Panc1 (cell line): ENCODE data around the gene RNMT. TPM values are rescaled to one million over a fixed set of nuclear protein-coding genes. Genes with fewer than 3 reads are reported as not detected.

Experiments used
- ATAC-seq: fragments of 200-7000 bp; cut with Tn5 transposase; 2 replicates; pipeline ENCODE4 v1.9.1; 2020; ENCODE audit warnings: mild to moderate bottlenecking, moderate library complexity
- BruUV-seq: library from RNA; stranded (reverse); fragments of 400-500 nt; replicated peaks from 2 replicates; lab custom pipeline; 2021; lab: Mats Ljungman, UMichigan
- CTCF ChIA-PET: fragments of 300-600 bp; sonication (Branson Sonifier 250); formaldehyde crosslinking; loops from one replicate; lab custom pipeline; 2022; ENCODE audit warnings: antibody characterized with exemption; lab: Charles Lee
- POLR2A ChIA-PET: fragments of 300-600 bp; sonication (Branson Sonifier 250); formaldehyde crosslinking; loops from one replicate; lab custom pipeline; 2022; ENCODE audit warnings: antibody characterized with exemption; lab: Charles Lee
- DNase-seq: peaks from one replicate; pipeline ENCODE4 v3.0.0-alpha.2; 2010; ENCODE audit warnings: low read depth, low spot score
- H3K27ac ChIP-seq: 2 replicates; pipeline ENCODE4 v1.5.1; 2011; ENCODE audit warnings: mild to moderate bottlenecking, low read length, inconsistent platforms
- H3K27me3 ChIP-seq: fragments of 200-500 bp; sonication (Bioruptor generic); 2 replicates; pipeline ENCODE4 v1.6.0; 2014; ENCODE audit warnings: low read length, inconsistent platforms; ENCODE audit not compliant: control insufficient read depth, insufficient read depth
- H3K36me3 ChIP-seq: fragments of 200-500 bp; sonication (Bioruptor generic); 2 replicates; pipeline ENCODE4 v1.5.1; 2014; ENCODE audit warnings: inconsistent platforms, mild to moderate bottlenecking, low read length, moderate library complexity; ENCODE audit not compliant: control insufficient read depth, insufficient read depth
- H3K4me1 ChIP-seq: 2 replicates; pipeline ENCODE4 v1.5.1; 2011; ENCODE audit warnings: inconsistent platforms, mild to moderate bottlenecking, low read length, moderate library complexity; ENCODE audit not compliant: control insufficient read depth, insufficient read depth
- H3K4me3 ChIP-seq, 2 experiments: 2 replicates each; pipeline ENCODE4 v1.5.1; 2011 to 2012; ENCODE audit warnings: low read depth in 2 of 2, low read length in 2 of 2, mild to moderate bottlenecking in 2 of 2, inconsistent platforms in 1 of 2, moderate library complexity in 1 of 2
- H3K9me3 ChIP-seq: fragments of 200-500 bp; sonication (Bioruptor generic); 2 replicates; pipeline ENCODE4 v1.5.1; 2014; ENCODE audit warnings: low read depth, mild to moderate bottlenecking, inconsistent platforms, low read length, moderate library complexity; ENCODE audit not compliant: control insufficient read depth, insufficient read depth
- POLR2AphosphoS5 ChIP-seq: IDR thresholded peaks from 2 replicates; pipeline ENCODE4 v1.6.1; 2012; ENCODE audit warnings: mild to moderate bottlenecking, low read depth, low read length, moderate library complexity
- SIN3A ChIP-seq: IDR thresholded peaks from 2 replicates; pipeline ENCODE4 v1.6.1; 2012; ENCODE audit warnings: low read depth, mild to moderate bottlenecking, low read length, moderate library complexity, borderline replicate concordance; ENCODE audit not compliant: insufficient read depth
- TCF7L2 ChIP-seq: IDR thresholded peaks from 2 replicates; pipeline ENCODE4 v1.6.1; 2011; ENCODE audit warnings: mild to moderate bottlenecking, low read depth, low read length, inconsistent platforms
- in situ Hi-C: cut with HindIII; loops from 2 replicates; pipeline ENCODE4 v1.10.0; 2016; ENCODE audit warnings: low sequenced_read_pairs, low pct_unique_long_range_greater_than_20kb
- intact Hi-C: fragments of 100-400 bp; cut with micrococcal nuclease; formaldehyde crosslinking; loops from one replicate; pipeline ENCODE4 v1.10.0; 2022; ENCODE audit not compliant: unreplicated experiment
- total RNA-seq: library from RNA; stranded (reverse); gene quantifications from one replicate; pipeline ENCODE4 v1.2.1, GENCODE V29; 2021; ENCODE audit not compliant: unreplicated experiment
- TF ChIP-seq, protein P1 (sequence below), 2 experiments: IDR thresholded peaks; 2 replicates each; pipeline ENCODE4 v1.6.1; 2011 to 2012; ENCODE audit warnings: low read depth in 2 of 2, control low read depth in 1 of 2, low read length in 1 of 2, mild to moderate bottlenecking in 1 of 2, moderate library complexity in 1 of 2; ENCODE audit not compliant: insufficient read depth in 1 of 2
- TF ChIP-seq, protein P2 (sequence below): fragments of 450-650 bp; IDR thresholded peaks from 2 replicates; pipeline ENCODE4 v1.5.1; 2017; ENCODE audit warnings: mild to moderate bottlenecking

The RNMT gene
- total RNA-seq, 1 experiment from 2014 or later, result 26.9 TPM

DNA sequence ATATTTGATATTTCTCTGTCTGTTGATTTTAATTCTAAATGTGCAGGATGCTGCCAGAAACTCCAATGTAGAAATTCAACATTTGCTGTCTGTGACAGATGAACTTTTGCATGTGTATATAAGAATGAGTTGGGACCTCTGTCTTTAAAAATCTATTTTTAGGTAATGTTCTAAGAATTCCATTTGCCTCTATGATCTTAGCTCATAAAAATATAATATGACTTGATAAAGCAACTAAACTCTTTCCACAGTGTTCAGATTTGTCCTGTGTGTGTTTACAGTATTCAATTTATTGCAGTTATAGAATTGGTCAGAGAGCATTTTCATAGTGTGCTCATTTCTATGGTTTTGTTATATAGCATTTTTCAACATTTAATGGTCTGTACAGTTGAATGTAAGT is 33.6 kb downstream of the RNMT start:
- in situ Hi-C loops, result no loop called here
- no peak overlapping the region for H3K27ac ChIP-seq

DNA sequence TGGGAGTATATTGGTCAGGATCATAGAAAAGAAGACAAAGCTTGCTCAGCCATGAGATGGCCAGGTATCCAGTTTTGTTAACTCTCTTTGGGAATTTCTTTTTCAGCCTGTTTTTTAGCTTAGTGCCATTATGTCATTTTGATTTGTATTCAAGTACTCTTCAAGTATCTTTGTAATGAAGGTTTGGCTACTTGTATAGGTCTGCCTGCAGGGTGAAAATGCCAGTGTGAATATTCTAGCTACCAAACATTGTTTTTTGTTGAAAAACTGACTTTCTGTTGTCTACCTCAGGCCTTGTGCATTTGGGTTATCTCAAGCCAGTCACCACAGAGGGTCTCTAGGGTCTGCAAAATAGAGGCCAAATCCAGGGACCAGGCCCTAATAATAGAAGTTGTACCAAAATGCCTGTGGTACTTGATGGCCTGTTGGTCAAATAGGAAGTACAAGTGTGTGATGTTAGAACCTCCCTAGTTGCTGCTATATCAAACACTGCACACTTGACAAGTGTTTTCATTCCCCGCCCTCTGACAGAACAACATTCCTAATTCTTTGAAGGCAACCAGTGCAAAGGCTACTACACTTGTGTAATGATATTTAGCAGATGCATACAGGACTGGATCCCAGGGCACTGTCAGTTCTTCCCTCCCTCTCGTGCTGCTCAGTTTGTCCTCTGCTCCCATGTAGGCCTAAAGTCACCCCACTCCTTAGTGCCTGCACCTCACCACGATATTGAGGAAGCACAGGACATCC is 36.4 kb downstream of the RNMT start:
- TF ChIP-seq SIN3A, result no peak
- no peak overlapping the region for H3K4me3 ChIP-seq
- no peak overlapping the region for H3K27ac ChIP-seq
- H3K9me3 ChIP-seq, result no peaks in the 10 kb centered on the region
- no peaks in the 10 kb centered on the region for H3K4me1 ChIP-seq
- no peak for DNase-seq
- no peak for ATAC-seq
- intact Hi-C loops, result no loop called here
- ChIA-PET POLR2A (no interaction called here), CTCF (interaction anchor here (0.6 kb wide), 1 partner anchor 206 kb away, joined by 3 read pairs; no protein-coding TSS in a partner anchor)
- BruUV-seq, result no TSS peak
- no peaks in the 10 kb centered on the region for H3K27me3 ChIP-seq
- in situ Hi-C loops, result no loop called here
- no peaks in the 10 kb centered on the region; the same call in 1 of the 2 replicates for H3K36me3 ChIP-seq

More for the DNA sequence above, 33.6 kb downstream of the RNMT start:
- CTCF ChIA-PET, result no interaction called here
- H3K27me3 ChIP-seq, result no peaks in the 10 kb centered on the region
- intact Hi-C loops, result no loop called here
- TF ChIP-seq, protein P1, sequence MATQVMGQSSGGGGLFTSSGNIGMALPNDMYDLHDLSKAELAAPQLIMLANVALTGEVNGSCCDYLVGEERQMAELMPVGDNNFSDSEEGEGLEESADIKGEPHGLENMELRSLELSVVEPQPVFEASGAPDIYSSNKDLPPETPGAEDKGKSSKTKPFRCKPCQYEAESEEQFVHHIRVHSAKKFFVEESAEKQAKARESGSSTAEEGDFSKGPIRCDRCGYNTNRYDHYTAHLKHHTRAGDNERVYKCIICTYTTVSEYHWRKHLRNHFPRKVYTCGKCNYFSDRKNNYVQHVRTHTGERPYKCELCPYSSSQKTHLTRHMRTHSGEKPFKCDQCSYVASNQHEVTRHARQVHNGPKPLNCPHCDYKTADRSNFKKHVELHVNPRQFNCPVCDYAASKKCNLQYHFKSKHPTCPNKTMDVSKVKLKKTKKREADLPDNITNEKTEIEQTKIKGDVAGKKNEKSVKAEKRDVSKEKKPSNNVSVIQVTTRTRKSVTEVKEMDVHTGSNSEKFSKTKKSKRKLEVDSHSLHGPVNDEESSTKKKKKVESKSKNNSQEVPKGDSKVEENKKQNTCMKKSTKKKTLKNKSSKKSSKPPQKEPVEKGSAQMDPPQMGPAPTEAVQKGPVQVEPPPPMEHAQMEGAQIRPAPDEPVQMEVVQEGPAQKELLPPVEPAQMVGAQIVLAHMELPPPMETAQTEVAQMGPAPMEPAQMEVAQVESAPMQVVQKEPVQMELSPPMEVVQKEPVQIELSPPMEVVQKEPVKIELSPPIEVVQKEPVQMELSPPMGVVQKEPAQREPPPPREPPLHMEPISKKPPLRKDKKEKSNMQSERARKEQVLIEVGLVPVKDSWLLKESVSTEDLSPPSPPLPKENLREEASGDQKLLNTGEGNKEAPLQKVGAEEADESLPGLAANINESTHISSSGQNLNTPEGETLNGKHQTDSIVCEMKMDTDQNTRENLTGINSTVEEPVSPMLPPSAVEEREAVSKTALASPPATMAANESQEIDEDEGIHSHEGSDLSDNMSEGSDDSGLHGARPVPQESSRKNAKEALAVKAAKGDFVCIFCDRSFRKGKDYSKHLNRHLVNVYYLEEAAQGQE (IDR thresholded peaks at IDR 0.05; ENCODE audit: insufficient read depth in 1 of 2, low read depth in 2 of 2, low read length in 1 of 2), result no peak
- TF ChIP-seq, protein P2, sequence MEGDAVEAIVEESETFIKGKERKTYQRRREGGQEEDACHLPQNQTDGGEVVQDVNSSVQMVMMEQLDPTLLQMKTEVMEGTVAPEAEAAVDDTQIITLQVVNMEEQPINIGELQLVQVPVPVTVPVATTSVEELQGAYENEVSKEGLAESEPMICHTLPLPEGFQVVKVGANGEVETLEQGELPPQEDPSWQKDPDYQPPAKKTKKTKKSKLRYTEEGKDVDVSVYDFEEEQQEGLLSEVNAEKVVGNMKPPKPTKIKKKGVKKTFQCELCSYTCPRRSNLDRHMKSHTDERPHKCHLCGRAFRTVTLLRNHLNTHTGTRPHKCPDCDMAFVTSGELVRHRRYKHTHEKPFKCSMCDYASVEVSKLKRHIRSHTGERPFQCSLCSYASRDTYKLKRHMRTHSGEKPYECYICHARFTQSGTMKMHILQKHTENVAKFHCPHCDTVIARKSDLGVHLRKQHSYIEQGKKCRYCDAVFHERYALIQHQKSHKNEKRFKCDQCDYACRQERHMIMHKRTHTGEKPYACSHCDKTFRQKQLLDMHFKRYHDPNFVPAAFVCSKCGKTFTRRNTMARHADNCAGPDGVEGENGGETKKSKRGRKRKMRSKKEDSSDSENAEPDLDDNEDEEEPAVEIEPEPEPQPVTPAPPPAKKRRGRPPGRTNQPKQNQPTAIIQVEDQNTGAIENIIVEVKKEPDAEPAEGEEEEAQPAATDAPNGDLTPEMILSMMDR, result no peak
- TF ChIP-seq POLR2AphosphoS5 (no peak), SIN3A (no peak), TCF7L2 (no peak)
- DNase-seq (no peak), ATAC-seq (no peak)
- no peak overlapping the region for H3K4me3 ChIP-seq
- H3K9me3 ChIP-seq, result no peaks in the 10 kb centered on the region
- H3K36me3 ChIP-seq, result no peaks in the 10 kb centered on the region; the same call in 1 of the 2 replicates
- BruUV-seq, result no TSS peak
- no peaks in the 10 kb centered on the region for H3K4me1 ChIP-seq
- POLR2A ChIA-PET, result no interaction called here

DNA sequence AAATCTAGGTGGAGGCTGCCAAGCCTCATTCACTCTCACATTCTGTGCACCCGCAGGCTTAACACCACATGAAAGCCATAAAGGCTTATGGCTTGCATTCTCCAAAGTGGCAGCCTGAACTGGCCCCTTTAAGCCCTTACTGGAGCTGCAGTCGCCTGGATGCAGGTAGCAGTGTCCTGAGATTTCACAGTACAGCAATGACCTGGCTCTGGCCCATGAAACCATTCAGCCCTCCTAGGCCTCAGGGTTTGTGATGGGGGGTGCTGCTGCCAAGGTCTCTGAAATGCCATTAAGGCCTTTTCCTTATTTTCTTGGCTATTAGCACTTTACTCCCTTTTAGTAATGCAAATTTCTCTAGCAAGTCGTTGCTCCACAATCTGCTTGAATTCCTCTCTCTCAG is 48.6 kb downstream of the RNMT start:
- no peak for ATAC-seq
- in situ Hi-C loops, result no loop called here
- CTCF ChIA-PET, result no interaction called here

More for the DNA sequence above, 48.6 kb downstream of the RNMT start:
- TF ChIP-seq SIN3A, result no peak
- no peak for TF ChIP-seq TCF7L2
- Histone ChIP-seq H3K4me3 (no peak overlapping the region), H3K9me3 (no peaks in the 10 kb centered on the region), H3K27me3 (no peaks in the 10 kb centered on the region; the same call in 1 of the 2 replicates), H3K27ac (no peak overlapping the region), H3K36me3 (no peaks in the 10 kb centered on the region), H3K4me1 (no peaks in the 10 kb centered on the region)
- no TSS peak for BruUV-seq
- POLR2A ChIA-PET, result no interaction called here
- DNase-seq, result no peak
- intact Hi-C loops, result no loop called here
